Measurements from ENCODE around the gene LSM12.
"Not testable (repeated sequence)": the region's sequence is repeated elsewhere in the genome, so short reads cannot be mapped to it uniquely, and the experiment has no call there.

LSM12 gene

GRCh38 chr17:44023545-44024270, 42.8 kb downstream of the LSM12 start:
- Histone ChIP-seq H3K4me1 (ENCODE audit: insufficient read depth, low read length) (no peaks in the 10 kb centered on the region), H2AFZ (ENCODE audit: low read depth, low read length) (no peak overlapping the region)
- no peak for DNase-seq

GRCh38 chr17:44022246-44022645, 44.2 kb downstream of the LSM12 start:
- H2AFZ ChIP-seq (ENCODE audit: low read depth, low read length) = no peak overlapping the region
- H3K4me2 ChIP-seq (ENCODE audit: insufficient read depth, low read length) = no peak overlapping the region
- no peak for DNase-seq
- no peak for ATAC-seq (ENCODE audit: insufficient read depth, low read depth)
- H3K27ac ChIP-seq (ENCODE audit: low read length) = no peak overlapping the region
- H3K79me2 ChIP-seq (ENCODE audit: insufficient read depth, low read length) = no peaks in the 10 kb centered on the region
- H3K27me3 ChIP-seq (ENCODE audit: insufficient read depth, low read length, poor library complexity) = no peaks in the 10 kb centered on the region
- no peak overlapping the region for H3K4me3 ChIP-seq (ENCODE audit: low read depth in 1 of 2, low read length in 2 of 2)
- H4K20me1 ChIP-seq (ENCODE audit: insufficient read depth, low read length) = no peaks in the 10 kb centered on the region; the same call in 1 of the 2 replicates
- H3K36me3 ChIP-seq (ENCODE audit: insufficient read depth, low read length) = peaks cover 11% of the 10 kb centered on the region; the same call in 1 of the 2 replicates
- no peak for TF ChIP-seq EZH2 (IDR thresholded peaks at IDR 0.05; ENCODE audit: borderline replicate concordance, low read depth, low read length, severe bottlenecking)
- no peak for TF ChIP-seq CTCF (IDR thresholded peaks at IDR 0.05; ENCODE audit: borderline replicate concordance, extremely low read depth, low read length, poor library complexity, severe bottlenecking)
- H3K4me1 ChIP-seq (ENCODE audit: insufficient read depth, low read length) = no peaks in the 10 kb centered on the region
- no peaks in the 10 kb centered on the region for H3K9me3 ChIP-seq (ENCODE audit: insufficient read depth, low read length, severe bottlenecking)
- no peak overlapping the region for H3K9ac ChIP-seq (ENCODE audit: low read depth, low read length)

More at GRCh38 chr17:44023545-44024270, 42.8 kb downstream of the LSM12 start:
- Histone ChIP-seq H3K36me3 (ENCODE audit: insufficient read depth, low read length) (peaks cover 15% of the 10 kb centered on the region; the same call in 1 of the 2 replicates), H3K27me3 (ENCODE audit: insufficient read depth, low read length, poor library complexity) (no peaks in the 10 kb centered on the region), H3K9ac (ENCODE audit: low read depth, low read length) (no peak overlapping the region), H3K9me3 (ENCODE audit: insufficient read depth, low read length, severe bottlenecking) (no peaks in the 10 kb centered on the region), H3K79me2 (ENCODE audit: insufficient read depth, low read length) (no peaks in the 10 kb centered on the region), H3K4me3 (ENCODE audit: low read depth in 1 of 2, low read length in 2 of 2) (no peak overlapping the region), H3K4me2 (ENCODE audit: insufficient read depth, low read length) (no peak overlapping the region), H3K27ac (ENCODE audit: low read length) (no peak overlapping the region), H4K20me1 (ENCODE audit: insufficient read depth, low read length) (no peaks in the 10 kb centered on the region; the same call in 1 of the 2 replicates)
- TF ChIP-seq EZH2 (IDR thresholded peaks at IDR 0.05; ENCODE audit: borderline replicate concordance, low read depth, low read length, severe bottlenecking) (no peak), CTCF (IDR thresholded peaks at IDR 0.05; ENCODE audit: borderline replicate concordance, extremely low read depth, low read length, poor library complexity, severe bottlenecking) (no peak)
- no peak for ATAC-seq (ENCODE audit: insufficient read depth, low read depth)

- DNase-seq; H3K79me2 ChIP-seq (ENCODE audit: insufficient read depth, low read length); H3K36me3 ChIP-seq (ENCODE audit: insufficient read depth, low read length); H3K9ac ChIP-seq (ENCODE audit: low read depth, low read length); H3K27me3 ChIP-seq (ENCODE audit: insufficient read depth, low read length, poor library complexity); H4K20me1 ChIP-seq (ENCODE audit: insufficient read depth, low read length); ATAC-seq (ENCODE audit: insufficient read depth, low read depth); H3K4me2 ChIP-seq (ENCODE audit: insufficient read depth, low read length); H3K9me3 ChIP-seq (ENCODE audit: insufficient read depth, low read length, severe bottlenecking); H2AFZ ChIP-seq (ENCODE audit: low read depth, low read length); H3K27ac ChIP-seq (ENCODE audit: low read length); H3K4me3 ChIP-seq (ENCODE audit: low read depth in 1 of 2, low read length in 2 of 2); H3K4me1 ChIP-seq (ENCODE audit: insufficient read depth, low read length): not testable (repeated sequence)
These were observed 45.2 kb downstream of the LSM12 start for GRCh38 chr17:44021227-44021626.

DNA sequence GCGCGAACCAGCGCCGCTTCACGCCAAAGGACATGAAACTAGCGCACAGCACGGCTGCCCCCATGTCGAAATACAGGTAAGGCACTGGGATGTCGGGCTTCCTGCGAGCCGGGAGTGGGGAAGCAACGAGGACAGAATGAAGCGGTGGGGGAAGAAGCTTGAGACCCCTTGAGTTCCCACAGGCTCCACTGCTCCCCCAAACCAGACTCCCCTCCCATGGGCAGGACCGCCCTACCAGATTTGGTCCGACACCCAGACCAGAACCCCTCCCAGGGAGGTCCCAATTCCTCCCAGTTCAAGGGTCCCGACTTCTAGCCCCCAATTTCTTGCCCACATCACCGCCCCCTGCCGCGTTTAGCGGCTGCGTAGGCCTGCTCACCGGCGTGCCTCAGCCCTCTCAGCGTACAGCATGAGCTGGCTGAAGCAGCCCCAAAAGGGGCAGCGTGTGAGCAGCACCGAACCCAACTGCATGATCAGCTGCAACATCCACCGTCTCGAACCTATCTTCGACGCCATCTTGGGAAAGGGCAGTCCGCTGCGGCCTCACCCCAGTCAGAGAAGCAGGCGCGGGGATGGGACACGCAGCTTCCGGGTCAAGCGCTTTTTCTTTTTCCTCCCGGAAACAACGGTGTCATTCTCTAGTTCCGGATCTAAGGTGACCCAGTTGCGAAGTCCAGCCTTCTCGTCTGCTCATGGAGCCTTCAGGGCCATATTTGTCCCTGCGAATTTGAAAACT, 51.9 kb downstream of the LSM12 start, which contains the start of gene TMEM101:
Gene TMEM101 (minus strand): TSS at position 527 of the 736 bp plus-strand sequence. CDS start 11 bp downstream, at position 516.
- ATAC-seq (ENCODE audit: insufficient read depth, low read depth) (peak; percentile 98), DNase-seq (peak; percentile 92)
- no peaks in the 10 kb centered on the region for H3K27me3 ChIP-seq (ENCODE audit: insufficient read depth, low read length, poor library complexity)
- H3K4me2 ChIP-seq (ENCODE audit: insufficient read depth, low read length) = peak within 1 kb of the TSS; percentile 97
- peak within 1 kb of the TSS; percentile 97 for H2AFZ ChIP-seq (ENCODE audit: low read depth, low read length)
- H3K4me3 ChIP-seq (ENCODE audit: low read depth in 1 of 2, low read length in 2 of 2) = peak within 1 kb of the TSS; percentile 84 to 89
- peak within 1 kb of the TSS; percentile 87 for H3K27ac ChIP-seq (ENCODE audit: low read length)
- peaks cover 8% of the 10 kb centered on the region for H3K36me3 ChIP-seq (ENCODE audit: insufficient read depth, low read length)
- no peaks in the 10 kb centered on the region for H4K20me1 ChIP-seq (ENCODE audit: insufficient read depth, low read length)
- H3K79me2 ChIP-seq (ENCODE audit: insufficient read depth, low read length) = peaks cover 15% of the 10 kb centered on the region
- TF ChIP-seq CTCF (IDR thresholded peaks at IDR 0.05; ENCODE audit: borderline replicate concordance, extremely low read depth, low read length, poor library complexity, severe bottlenecking) = no peak
- H3K9me3 ChIP-seq (ENCODE audit: insufficient read depth, low read length, severe bottlenecking) = no peaks in the 10 kb centered on the region
- peaks cover 19% of the 10 kb centered on the region for H3K4me1 ChIP-seq (ENCODE audit: insufficient read depth, low read length)
- H3K9ac ChIP-seq (ENCODE audit: low read depth, low read length) = peak within 1 kb of the TSS; percentile 82

Data from DND-41 (cell line).